NAMALWA (cell line): ENCODE results near the gene KRTCAP3.
A peak's percentile ranks its signal among the peaks of the same experiment; 100 is the strongest.

Experiments
- DNase-seq: peaks from one replicate; pipeline ENCODE4 v3.0.0-alpha.2; 2015; ENCODE audit warnings: low spot score

KRTCAP3 gene

DNA sequence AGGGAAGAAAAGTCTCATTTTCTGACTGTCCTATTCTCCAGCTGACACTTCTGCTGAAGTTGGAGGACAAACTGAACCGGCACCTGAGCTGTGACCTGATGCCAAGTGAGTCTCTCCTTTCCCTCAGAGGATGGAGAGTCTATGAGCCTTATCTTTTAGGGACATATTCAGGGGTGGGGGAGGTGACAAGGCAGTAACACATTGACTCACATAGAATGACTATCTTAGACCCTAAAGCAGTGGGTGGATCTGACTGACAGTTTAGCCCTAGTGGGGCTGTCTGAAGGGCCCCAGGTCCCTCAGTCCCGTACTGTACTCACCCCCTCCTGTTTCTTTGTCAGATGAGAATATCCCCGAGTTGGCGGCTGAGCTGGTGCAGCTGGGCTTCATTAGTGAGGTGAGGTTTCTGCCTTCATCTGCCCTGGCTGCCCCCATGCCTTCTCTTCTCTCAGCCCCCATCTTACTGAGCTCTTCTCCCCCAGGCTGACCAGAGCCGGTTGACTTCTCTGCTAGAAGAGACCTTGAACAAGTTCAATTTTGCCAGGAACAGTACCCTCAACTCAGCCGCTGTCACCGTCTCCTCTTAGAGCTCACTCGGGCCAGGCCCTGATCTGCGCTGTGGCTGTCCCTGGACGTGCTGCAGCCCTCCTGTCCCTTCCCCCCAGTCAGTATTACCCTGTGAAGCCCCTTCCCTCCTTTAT lies 805 bp upstream of the KRTCAP3 start:
- no peak for DNase-seq

- DNase-seq, result no peak
These were observed 720 bp downstream of the KRTCAP3 start for GRCh38 chr2:27442920-27443282.

DNA sequence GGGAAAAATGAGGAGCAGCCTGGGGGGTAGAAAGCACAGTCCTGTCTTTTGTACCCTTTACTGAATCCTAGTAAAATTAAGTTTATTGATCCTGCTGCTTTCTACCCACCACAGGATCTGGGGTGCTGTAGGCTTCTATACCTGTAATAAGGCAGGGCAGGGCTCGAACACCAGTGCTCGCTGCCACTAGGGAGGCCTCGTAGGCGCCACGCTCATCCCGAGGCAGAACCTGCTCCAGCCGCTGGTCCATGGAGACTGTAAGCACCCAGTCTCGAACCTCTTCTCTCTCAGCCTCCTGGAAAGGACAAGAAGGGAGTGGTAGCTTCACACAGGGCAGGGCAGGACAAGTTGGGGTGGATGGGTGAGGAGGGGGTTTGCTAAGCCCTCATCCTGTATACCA lies 3.0 kb downstream of the KRTCAP3 start:
- no peak for DNase-seq

GRCh38 chr2:27445615-27446014 lies 3.4 kb downstream of the KRTCAP3 start:
- DNase-seq, result no peak

GRCh38 chr2:27446057-27446456 lies 3.9 kb downstream of the KRTCAP3 start:
- no peak for DNase-seq

GRCh38 chr2:27448381-27448780 lies 6.2 kb downstream of the KRTCAP3 start:
- DNase-seq, result no peak

DNA sequence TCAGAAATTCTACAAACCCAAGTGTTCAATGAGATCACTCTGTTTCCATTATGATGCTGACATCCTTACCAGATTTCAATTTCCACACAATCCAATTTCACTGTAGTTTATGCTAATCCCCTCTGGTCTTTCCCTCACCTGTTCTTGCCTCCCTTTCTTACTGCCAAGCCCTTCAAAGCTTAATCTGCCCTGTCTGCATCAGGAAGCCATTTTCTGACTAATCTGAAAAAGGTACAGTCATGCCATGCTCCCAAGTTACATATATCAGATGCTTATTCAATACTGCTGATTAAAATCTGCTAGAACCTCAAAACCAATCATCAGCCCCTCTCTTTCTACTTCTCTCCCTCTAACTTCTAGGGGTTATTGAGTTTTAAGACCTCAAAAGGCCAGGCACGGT lies 8.9 kb downstream of the KRTCAP3 start:
- DNase-seq, result no peak

GRCh38 chr2:27453968-27454367 lies 11.8 kb downstream of the KRTCAP3 start:
- no peak for DNase-seq

DNA sequence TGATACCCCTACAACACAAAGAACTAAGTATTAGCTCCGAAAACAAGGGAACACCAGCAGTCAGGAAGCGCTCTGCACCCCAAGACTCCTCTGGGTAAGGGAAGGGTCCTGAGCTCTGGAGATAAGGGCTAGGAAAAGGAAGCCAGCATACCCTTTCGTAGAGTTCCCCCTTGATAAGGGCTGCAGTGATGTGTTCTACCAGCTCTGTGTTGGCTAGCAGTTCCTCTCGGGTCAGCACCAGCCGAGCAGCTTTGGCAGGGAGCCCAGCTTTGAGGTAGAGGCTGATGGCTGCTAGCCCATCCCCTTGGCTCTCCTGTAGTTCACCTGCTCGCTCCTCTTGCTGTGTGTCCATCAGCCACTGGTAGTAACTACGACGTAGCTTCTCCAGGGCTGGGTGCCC lies 18.9 kb downstream of the KRTCAP3 start:
- no peak for DNase-seq

DNA sequence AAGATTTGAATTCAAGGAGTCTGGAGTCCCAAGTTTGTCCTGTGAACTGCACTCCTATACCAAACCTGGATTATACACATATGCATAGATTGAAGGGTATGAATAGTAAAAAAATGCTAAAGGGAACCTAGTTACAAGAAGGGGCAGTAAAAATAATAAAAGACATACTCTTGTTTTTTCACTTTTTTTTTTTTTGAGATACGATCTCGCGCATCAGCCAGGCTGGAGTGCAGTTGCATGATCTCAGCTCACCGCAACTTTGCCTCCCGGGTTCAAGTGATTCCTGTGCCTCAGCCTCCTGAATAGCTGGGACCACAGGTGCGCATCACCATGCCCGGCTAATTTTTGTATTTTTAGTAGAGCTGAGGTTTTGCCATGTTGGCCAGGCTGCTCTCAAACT lies 22.3 kb downstream of the KRTCAP3 start:
- no peak for DNase-seq

DNA sequence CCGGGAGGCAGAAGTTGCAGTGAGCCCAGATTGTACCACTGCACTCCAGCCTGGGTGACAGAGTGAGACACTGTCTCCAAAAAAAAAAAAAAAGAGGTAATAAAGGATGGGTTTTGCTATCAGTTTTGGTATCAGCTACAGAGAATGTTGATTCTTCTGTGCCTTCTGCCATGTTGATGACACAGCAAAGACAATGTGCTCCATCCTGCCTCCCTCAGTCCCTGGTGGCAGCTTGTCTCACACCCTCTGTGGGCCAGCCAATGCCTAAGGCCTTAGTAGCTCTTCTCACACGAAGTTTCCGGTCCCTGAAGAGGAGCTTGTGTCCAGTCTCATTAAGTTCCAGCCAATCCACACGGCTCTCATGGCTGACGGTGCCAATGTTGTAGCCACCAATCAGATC lies 29.8 kb downstream of the KRTCAP3 start:
- no peak for DNase-seq

- DNase-seq, result peak; percentile 15
These were observed 43.3 kb downstream of the KRTCAP3 start for GRCh38 chr2:27485496-27485895.

- DNase-seq, result peak; percentile 74
These were observed 46.9 kb downstream of the KRTCAP3 start for GRCh38 chr2:27489118-27489497.

DNA sequence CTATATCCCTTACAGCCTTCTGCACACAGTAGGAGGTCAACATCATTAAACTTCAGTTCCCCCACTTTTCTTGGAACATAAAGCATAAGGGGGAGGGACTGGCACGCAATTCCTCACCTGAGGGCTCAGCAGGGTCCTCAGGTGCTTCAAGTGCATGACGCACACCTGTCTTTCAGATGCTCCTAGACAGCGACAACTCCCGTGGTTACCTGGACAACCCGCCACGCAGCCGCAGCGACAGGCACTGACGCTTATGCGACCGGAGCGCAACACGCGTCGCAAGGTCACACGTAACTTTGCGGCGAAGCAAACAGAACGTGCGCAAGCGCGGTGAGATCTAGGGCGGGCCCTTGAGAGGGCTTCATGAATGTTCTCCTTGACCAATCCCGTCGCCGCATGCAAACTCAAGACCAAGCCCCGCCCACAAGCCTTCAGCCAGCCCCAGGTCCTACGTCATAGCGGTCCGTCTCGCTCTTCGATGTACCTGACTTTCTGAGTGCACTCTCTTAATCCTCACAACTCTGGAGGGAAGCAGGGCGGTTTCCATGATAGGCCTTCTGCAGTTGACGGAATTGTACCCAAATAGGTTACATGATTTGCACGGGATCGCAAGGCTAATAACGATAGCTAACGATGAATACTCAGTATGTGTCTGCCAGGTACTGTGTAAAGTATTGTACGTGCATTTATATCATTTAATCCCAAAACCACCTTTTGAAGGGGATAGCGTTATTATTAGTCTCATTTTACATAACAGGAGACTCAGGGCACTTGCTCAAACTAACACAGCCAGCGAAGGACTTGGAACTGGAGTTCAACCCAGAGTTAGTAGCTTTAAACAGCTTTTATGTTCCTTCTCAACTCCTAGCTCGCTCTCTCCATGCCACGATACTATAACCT lies 47.6 kb downstream of the KRTCAP3 start, which contains the start of gene IFT172:
Gene IFT172, minus strand, starts transcription at position 246 of the 900 bp plus-strand sequence. Its CDS starts 90 bp downstream, at position 156.
- peak; percentile 100 for DNase-seq

GRCh38 chr2:27492557-27492956 lies 50.4 kb downstream of the KRTCAP3 start:
- DNase-seq, result no peak

DNA sequence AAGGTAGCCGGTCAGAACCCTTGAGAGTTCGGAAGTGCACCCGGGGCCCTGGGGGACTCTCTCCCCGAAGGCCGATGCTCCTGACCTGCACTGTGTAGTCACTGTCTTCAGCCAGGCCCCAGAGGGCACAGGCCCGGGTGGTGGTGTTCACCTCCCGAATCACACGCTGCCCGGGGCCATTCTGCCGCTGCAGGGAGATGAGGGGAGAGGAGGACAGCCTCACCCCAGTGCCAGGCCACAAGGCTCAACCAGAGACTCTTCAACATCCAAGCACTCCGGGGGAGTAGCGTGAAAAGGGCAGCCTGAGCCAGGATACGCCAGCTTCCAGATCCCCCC lies 51.7 kb downstream of the KRTCAP3 start:
- no peak for DNase-seq
